Astrocyte (in vitro differentiated cells and primary cell): ENCODE data around the gene NUCKS1. TPM values are rescaled to one million over a fixed set of nuclear protein-coding genes. Genes with fewer than 3 reads are reported as not detected.
A peak's percentile ranks its signal among the peaks of the same experiment; 100 is the strongest.

ENCODE experiments used
- DNase-seq: peaks from one replicate; pipeline ENCODE4 v3.0.0-alpha.2; 2010; ENCODE audit warnings: low read depth
- FAIRE-seq: peaks from 2 replicates; lab custom pipeline; 2011; peaks lifted over from hg19 to GRCh38; lab: Jason Lieb, UNC
- H2AFZ ChIP-seq: 2 replicates; pipeline ENCODE4 v1.6.0; 2012; ENCODE audit warnings: low read depth, low read length, inconsistent platforms
- H3K27ac ChIP-seq: 2 replicates; pipeline ENCODE4 v1.5.1; 2011; ENCODE audit warnings: low read depth, low read length, inconsistent platforms
- H3K27me3 ChIP-seq: 2 replicates; pipeline ENCODE4 v1.6.0; 2011; ENCODE audit warnings: low read length, inconsistent platforms; ENCODE audit not compliant: insufficient read depth
- H3K36me3 ChIP-seq: 2 replicates; pipeline ENCODE4 v1.5.1; 2011; ENCODE audit warnings: low read length, inconsistent platforms; ENCODE audit not compliant: insufficient read depth
- H3K4me1 ChIP-seq: 2 replicates; pipeline ENCODE4 v1.5.1; 2011; ENCODE audit warnings: low read length, inconsistent platforms; ENCODE audit not compliant: insufficient read depth
- H3K4me2 ChIP-seq: 2 replicates; pipeline ENCODE4 v1.6.0; 2012; ENCODE audit warnings: low read length, inconsistent platforms
- H3K4me3 ChIP-seq: 2 replicates; pipeline ENCODE4 v1.5.1; 2011; ENCODE audit warnings: low read depth, mild to moderate bottlenecking, low read length, inconsistent platforms; ENCODE audit not compliant: insufficient read depth
- H3K79me2 ChIP-seq: 2 replicates; pipeline ENCODE4 v1.6.0; 2012; ENCODE audit warnings: mild to moderate bottlenecking, low read length, inconsistent platforms; ENCODE audit not compliant: insufficient read depth
- H3K9ac ChIP-seq: 2 replicates; pipeline ENCODE4 v1.6.0; 2012; ENCODE audit warnings: mild to moderate bottlenecking, low read length, inconsistent platforms
- H3K9me3 ChIP-seq: 2 replicates; pipeline ENCODE4 v1.5.1; 2012; ENCODE audit warnings: low read depth, mild to moderate bottlenecking, low read length, inconsistent platforms; ENCODE audit not compliant: insufficient read depth
- H4K20me1 ChIP-seq: 2 replicates; pipeline ENCODE4 v1.6.0; 2012; ENCODE audit warnings: low read length, inconsistent platforms; ENCODE audit not compliant: insufficient read depth
- H3K27ac Mint-ChIP-seq: one replicate; pipeline ENCODE4 v1.8.0; 2021; ENCODE audit warnings: mild to moderate bottlenecking, mixed read lengths; ENCODE audit not compliant: unreplicated experiment
- H3K27me3 Mint-ChIP-seq: one replicate; pipeline ENCODE4 v1.8.0; 2021; ENCODE audit warnings: low read depth, mixed read lengths; ENCODE audit not compliant: unreplicated experiment
- H3K36me3 Mint-ChIP-seq: one replicate; pipeline ENCODE4 v1.8.0; 2021; ENCODE audit warnings: low read depth, mixed read lengths; ENCODE audit not compliant: unreplicated experiment
- H3K4me1 Mint-ChIP-seq: one replicate; pipeline ENCODE4 v1.8.0; 2021; ENCODE audit warnings: low read depth, mixed read lengths; ENCODE audit not compliant: unreplicated experiment
- H3K4me3 Mint-ChIP-seq: one replicate; pipeline ENCODE4 v1.8.0; 2021; ENCODE audit warnings: mild to moderate bottlenecking, moderate library complexity, mixed read lengths; ENCODE audit not compliant: unreplicated experiment
- H3K9me3 Mint-ChIP-seq: one replicate; pipeline ENCODE4 v1.8.0; 2021; ENCODE audit warnings: mild to moderate bottlenecking, mixed read lengths; ENCODE audit not compliant: unreplicated experiment
- CTCF ChIP-seq: IDR thresholded peaks from 2 replicates; pipeline ENCODE4 v1.5.1; 2011; ENCODE audit warnings: low read depth, mild to moderate bottlenecking, inconsistent platforms, low read length, moderate library complexity; ENCODE audit not compliant: insufficient read depth
- EZH2 ChIP-seq: IDR thresholded peaks from 2 replicates; pipeline ENCODE4 v1.6.1; 2012; ENCODE audit warnings: mild to moderate bottlenecking, low read length, inconsistent platforms; ENCODE audit not compliant: insufficient read depth
- total RNA-seq: library from RNA; stranded (reverse); gene quantifications from 2 replicates; pipeline ENCODE4 v1.2.1, GENCODE V29; 2021

Gene NUCKS1
- total RNA-seq, 1 donor from 2014 or later, result 169 TPM

- TF ChIP-seq CTCF, result no peak
- no peak for TF ChIP-seq EZH2
- DNase-seq, result no peak
- Histone ChIP-seq H3K9ac (no peak overlapping the region), H4K20me1 (no peaks in the 10 kb centered on the region), H3K4me3 (no peak overlapping the region), H3K27me3 (no peaks in the 10 kb centered on the region), H3K36me3 (peaks cover 10% of the 10 kb centered on the region), H3K4me2 (no peak overlapping the region), H3K27ac (no peak overlapping the region), H2AFZ (no peak overlapping the region), H3K9me3 (no peaks in the 10 kb centered on the region), H3K79me2 (no peaks in the 10 kb centered on the region), H3K4me1 (no peaks in the 10 kb centered on the region)
- FAIRE-seq, result no peak
- no peak overlapping the region for H3K4me3 Mint-ChIP-seq
- no peaks in the 10 kb centered on the region for H3K4me1 Mint-ChIP-seq
- H3K9me3 Mint-ChIP-seq, result no peaks in the 10 kb centered on the region
- H3K27me3 Mint-ChIP-seq, result no peaks in the 10 kb centered on the region
- H3K27ac Mint-ChIP-seq, result no peak overlapping the region
- peaks cover 19% of the 10 kb centered on the region for H3K36me3 Mint-ChIP-seq
These were observed 42.5 kb upstream of the NUCKS1 start for GRCh38 chr1:205792481-205792881.

GRCh38 chr1:205791568-205792180 is 41.7 kb upstream of the NUCKS1 start:
- Histone ChIP-seq H3K27me3 (no peaks in the 10 kb centered on the region), H3K9ac (no peak overlapping the region), H3K9me3 (no peaks in the 10 kb centered on the region), H3K4me3 (no peak overlapping the region), H3K36me3 (peaks cover 7% of the 10 kb centered on the region), H3K27ac (no peak overlapping the region), H4K20me1 (no peaks in the 10 kb centered on the region), H3K4me1 (no peaks in the 10 kb centered on the region), H3K79me2 (no peaks in the 10 kb centered on the region), H2AFZ (no peak overlapping the region), H3K4me2 (no peak overlapping the region)
- H3K4me1 Mint-ChIP-seq, result no peaks in the 10 kb centered on the region
- no peaks in the 10 kb centered on the region for H3K27me3 Mint-ChIP-seq
- FAIRE-seq, result no peak
- no peak overlapping the region for H3K4me3 Mint-ChIP-seq
- TF ChIP-seq EZH2 (no peak), CTCF (peak; percentile 84)
- peaks cover 14% of the 10 kb centered on the region for H3K36me3 Mint-ChIP-seq
- no peak for DNase-seq
- H3K9me3 Mint-ChIP-seq, result no peaks in the 10 kb centered on the region
- no peak overlapping the region for H3K27ac Mint-ChIP-seq

- Histone ChIP-seq H3K27me3 (no peaks in the 10 kb centered on the region), H3K4me2 (no peak overlapping the region), H2AFZ (no peak overlapping the region), H3K27ac (no peak overlapping the region), H3K4me1 (peaks cover 5% of the 10 kb centered on the region), H3K4me3 (no peak overlapping the region), H3K9ac (no peak overlapping the region), H3K36me3 (peaks cover 2% of the 10 kb centered on the region), H3K9me3 (no peaks in the 10 kb centered on the region), H4K20me1 (no peaks in the 10 kb centered on the region), H3K79me2 (no peaks in the 10 kb centered on the region)
- no peaks in the 10 kb centered on the region for H3K9me3 Mint-ChIP-seq
- no peak for TF ChIP-seq EZH2
- no peak for TF ChIP-seq CTCF
- FAIRE-seq (no peak), DNase-seq (no peak)
- no peak overlapping the region for H3K4me3 Mint-ChIP-seq
- H3K36me3 Mint-ChIP-seq, result no peaks in the 10 kb centered on the region
- H3K27me3 Mint-ChIP-seq, result peaks cover 4% of the 10 kb centered on the region
- H3K27ac Mint-ChIP-seq, result peak overlapping the region; percentile 81
- H3K4me1 Mint-ChIP-seq, result no peaks in the 10 kb centered on the region
These were observed 37.4 kb upstream of the NUCKS1 start for GRCh38 chr1:205787287-205787916.
